ENCODE results near the gene RHBDD1.

RHBDD1 gene

DNA sequence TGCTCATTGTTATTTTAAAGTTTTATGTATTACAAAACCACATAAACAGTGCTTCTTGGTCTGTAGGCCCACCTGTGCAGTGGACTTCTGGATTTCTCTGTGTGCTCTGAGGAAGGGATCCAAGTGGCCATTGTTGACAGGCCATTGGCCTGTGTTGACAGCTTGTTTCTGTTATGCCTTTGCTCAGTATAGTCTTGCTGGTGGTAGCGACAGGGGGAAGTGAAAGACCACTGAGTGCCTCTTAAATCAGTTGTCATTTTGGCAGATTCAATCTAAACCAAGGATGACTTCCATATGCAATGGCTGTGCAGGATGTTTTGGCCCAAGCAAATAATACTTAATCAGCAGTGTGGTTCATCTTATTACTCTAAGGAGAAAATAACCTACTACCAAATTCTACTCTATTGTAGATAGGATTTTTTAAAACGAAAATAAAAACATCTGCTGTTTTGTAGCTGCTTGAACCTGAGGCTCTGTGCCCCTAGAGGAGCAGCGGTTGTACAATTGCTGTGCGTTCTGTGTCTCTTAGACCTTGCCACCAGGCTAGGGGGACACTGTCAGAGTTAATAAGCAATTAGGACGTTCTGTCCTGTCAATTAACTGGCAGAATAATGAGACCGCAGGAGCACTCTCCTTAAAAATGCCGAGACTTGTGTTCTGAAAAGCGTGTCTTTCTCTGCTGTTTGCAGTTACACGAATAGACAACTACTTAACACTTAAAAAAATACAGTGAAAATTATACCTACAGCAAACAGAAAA, 108.2 kb downstream of the RHBDD1 start:
- DNase-seq = no peak

DNA sequence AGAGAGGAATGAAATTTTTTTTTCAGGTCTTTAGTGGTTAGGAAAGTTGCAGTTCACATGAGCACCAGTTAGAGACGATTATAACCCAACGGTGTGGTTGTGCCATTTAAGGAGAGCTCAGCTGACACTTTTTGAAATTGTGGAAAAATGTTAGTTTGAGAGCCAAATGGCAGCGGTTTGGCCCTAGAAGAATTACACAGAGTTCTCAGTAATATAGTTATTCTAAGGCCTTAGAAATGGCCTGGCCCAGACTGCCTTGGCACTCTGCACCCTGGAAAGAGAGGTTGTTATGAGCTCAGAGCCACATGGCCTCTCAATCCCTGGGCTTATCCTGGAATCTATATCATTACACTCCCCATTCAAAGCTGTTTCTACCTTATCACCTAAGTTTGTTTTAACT, 117.4 kb downstream of the RHBDD1 start:
- DNase-seq = no peak

DNA sequence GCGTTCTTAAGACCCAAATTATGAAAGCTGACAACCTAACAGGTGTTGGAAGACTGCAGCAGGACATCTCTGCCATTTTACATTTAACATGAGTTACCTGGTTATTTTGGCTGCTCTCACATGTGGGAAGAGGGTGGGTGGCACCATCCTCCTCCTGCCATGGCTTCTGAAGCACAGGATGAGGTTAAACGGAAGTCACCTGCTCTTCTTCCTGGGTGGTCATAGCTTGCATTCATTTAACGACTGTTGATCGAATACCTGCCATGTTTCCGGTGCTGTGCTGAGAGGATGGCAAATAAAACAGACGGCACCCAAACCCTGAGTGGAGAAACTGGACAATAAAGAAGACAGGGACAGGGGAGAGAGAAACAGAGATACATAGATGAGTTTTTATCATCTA, 118.0 kb downstream of the RHBDD1 start:
- DNase-seq = no peak

DNA sequence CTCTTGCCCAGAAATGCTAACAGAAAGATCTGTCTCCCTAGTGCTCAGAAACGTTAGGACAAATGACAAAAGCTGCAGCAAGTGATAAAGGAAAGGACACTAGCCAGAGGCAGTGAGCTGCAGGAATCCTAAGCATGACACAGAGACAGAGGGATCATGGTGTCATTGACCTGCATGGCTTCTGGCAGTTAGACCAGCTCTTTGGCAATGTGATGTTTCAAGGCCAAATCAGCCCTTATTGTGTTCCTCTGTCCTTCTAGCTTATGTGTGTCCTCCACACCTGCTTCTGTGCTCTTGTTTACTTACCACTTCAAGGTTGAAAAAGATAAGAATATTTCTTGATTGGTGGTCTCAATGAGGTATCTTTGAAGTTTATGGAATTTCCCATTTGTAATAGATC, 120.8 kb downstream of the RHBDD1 start:
- DNase-seq = no peak

DNA sequence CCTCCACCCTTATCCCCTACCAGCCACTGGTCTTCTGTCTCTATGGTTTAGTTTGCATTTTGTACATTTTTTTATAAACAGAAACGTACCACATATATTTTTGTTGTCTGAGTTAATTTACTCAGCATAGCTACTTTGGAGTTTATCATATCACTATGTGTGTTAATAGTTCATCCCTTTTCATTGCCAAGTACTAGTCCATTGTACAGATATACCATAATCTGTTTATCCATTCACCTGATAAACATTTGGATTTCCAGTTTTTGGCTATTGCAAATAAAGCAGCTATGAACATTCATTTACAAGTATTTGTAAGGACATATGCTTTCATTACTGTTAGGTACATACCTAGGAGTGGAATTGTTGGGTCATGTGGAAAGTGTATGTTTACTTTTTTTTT, 123.6 kb downstream of the RHBDD1 start:
- DNase-seq = no peak

DNA sequence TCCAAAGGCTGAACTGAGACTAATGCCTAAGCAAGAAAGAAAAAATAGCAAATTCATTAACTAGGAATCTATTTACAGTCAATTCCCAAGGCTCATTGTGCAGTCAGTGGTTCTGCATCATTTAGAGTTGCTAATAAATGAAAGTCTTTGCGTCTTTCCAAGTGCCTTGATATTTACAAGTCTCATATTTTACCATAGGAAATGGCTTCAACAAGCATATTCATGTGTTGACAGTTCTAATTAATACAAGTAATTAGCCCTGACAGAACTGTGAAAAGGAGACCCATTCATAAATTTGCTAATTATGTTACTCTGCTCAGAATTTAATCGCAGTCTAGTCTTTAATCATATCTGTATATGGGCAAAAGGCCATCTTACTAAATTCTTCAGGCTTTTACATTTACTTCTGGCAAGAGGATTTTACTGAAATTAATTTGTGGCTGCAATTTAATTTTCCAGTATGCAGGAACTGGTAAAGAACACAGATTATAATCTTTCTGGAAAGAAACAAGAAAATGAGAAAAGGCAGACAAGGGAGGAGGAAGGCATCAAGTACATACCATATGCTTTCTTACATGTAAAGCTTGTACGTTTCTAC, 126.4 kb downstream of the RHBDD1 start:
- no peak for DNase-seq

DNA sequence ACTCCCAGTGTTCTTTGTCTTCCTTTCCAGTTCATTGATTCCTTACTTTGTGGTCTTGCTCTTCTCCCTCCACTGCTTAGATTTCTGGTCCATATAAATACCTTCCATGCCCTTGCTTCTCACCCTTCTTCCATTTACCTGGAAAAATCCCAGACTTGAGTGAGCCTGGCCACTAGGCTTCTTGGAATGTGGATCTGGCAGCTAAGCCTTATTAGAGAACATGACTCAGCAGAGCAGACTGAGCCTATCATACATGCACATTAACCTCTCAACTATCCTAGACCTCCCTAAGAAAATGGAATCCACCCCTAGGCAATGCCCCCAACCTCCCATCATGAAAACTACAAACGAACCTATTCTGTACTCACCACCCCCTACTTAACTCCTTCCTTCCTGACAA, 127.7 kb downstream of the RHBDD1 start:
- DNase-seq = no peak

DNA sequence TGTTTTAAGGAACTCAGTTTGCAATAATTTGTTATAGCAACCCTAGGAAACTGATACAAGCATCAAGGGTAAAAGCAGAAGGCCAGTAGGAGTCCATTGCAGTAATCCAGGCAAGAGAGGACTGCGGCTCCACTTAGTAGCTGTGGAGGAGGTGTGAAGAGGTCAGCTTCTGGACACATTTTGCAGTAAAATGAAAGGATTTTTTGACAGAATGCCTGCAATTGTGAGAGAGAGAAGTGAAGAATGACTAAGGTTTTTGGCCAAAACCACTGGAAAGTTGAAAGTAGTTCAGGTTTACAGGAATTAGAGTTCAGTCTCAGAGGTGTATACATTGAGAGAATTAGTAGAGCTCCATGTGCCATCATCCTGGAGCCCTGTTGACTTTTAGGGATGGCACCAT, 129.5 kb downstream of the RHBDD1 start:
- no peak for DNase-seq

DNA sequence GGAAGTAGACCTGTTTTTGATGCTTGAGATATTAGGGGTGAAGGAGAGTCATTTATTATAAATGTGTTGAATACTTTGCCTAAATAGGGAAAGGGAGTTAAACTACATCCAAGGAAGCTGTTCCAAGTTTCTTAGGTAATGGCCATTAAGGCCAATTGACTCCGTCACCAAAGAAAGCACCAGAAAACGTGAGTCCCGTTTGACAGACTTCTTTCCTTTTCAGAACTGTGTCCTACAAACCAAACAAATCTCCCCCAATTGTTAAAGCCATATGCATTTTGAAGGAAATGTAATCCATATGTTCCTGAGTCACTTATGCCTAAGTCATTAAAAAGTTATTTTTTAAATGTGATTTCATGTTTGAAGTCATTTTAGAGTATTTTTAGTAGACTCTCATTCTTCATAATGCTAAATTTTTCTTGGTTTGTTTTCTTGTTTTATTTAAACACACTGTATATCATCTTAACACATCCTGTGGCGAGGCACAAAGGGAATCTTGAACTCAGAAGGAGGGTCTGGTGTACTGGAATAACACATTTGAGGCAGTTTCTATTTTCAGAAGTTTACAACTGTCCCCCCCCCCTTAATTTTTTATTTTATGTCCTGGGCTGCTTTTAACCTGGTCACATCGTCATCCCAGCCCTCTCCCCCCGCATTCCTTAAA, 133.7 kb downstream of the RHBDD1 start:
- DNase-seq = no peak

DNA sequence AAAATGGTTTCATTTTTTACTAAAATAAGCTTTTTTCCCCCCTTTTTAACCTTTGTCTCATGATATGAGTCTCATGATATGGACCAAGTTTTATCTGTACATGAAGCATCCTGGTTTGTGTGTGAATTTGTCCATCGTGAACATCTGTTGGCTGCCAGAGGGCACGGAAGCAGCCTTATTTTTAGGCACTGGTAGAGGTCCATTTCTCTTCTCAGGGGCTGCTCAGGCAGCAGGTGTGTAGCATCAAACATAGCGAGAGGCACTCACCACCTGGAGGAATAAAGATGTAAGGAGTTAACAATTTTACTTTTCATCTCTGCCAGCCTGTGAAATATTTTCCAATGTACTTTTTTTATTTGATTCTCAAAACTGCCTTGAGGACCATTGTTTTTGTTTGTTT, 134.5 kb downstream of the RHBDD1 start:
- DNase-seq = no peak

DNA sequence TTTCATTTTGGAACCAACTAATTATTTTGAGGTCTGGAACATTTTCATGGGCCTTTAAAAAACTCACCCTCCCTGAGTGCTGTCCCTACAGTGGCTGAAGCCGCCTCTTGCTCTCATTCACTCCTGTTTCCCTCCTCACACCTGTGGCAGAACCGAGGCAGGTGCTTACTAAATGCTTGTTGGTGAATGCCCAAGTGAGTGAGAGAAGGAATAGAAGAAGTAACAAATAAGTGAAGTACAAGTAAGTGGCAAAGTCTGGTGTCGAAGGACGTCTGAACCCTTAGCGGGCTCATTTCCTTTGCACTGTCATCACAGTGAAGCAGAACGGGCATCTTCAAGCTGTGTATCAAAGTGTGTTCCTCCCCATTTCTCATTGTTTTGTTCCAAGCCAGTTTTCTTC, 135.2 kb downstream of the RHBDD1 start:
- DNase-seq = no peak

DNA sequence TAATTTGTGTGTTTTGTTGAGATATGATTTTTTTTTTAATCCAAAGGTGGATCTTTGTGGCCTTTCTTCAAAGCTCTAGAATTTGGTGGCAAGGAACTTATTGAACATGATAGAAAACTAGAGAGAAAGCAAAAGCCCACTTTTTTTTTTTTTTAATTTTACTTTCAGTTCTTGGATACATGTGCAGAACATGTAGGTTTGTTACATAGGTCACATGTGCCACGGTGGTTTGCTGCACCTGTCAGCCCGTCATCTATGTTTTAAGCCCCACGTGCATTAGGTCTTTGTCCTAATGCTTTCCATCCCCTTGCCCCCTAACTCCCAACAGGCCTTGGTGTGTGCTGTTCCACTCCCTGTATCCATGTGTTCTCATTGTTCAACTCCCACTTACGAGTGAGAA, 135.9 kb downstream of the RHBDD1 start:
- DNase-seq = no peak

DNA sequence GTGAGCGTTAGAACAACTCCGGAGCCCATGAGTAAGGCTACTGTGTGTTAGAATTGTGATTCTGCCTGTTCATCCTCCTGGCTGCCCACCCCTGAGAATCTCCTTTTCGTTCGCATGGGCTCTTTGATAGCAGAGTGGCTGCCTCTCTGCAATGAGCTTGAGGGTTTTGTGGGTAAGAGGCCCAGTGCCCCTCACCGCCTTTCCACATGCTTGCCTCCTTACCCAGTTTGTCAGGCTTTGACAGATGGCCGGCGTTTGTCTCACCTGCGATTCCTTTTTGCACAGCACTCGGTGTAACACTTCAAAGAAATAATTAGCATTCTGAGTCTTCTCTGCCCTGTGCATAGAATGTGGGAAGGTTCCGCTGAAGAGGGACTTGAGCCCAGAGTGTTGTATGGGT, 138.0 kb downstream of the RHBDD1 start:
- DNase-seq = no peak

DNA sequence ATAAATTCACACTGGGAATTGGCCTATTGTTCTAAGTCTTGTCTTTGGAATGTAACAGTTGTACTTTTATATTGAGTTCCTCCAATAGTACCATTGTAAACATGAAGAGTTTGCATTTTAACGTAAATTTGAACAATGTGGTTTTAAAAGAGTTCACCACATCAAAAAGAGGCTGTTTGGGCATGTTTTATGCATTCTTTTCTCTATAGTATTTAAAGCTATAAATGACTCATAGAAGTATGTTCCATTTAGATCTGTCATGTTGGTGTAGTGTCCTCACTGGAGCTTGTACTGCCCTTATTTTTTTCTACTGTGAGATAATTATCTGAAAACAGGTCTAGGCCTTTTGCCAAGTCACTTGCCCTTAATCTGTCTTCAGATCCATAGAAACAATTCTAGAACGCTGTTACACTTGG, 141.9 kb downstream of the RHBDD1 start:
- DNase-seq = no peak

DNA sequence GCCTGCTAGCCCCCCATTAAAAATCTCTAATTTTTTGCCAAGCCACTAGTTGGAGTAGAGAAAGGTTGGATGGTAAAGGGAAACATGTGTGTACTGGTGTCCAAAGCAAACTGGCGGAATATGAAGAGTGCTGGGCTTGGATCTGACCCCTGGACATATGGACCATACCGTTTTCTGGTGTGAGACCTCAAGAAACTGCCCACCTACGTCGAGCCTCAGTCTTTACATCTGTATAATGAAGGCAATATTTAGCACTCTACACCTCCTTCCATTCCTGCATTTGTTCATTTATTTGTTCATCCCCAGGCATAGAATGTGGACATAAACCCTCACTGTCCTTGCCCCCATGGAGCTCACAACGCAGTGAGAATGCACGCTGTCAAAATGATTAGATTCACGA, 142.4 kb downstream of the RHBDD1 start:
- no peak for DNase-seq

DNA sequence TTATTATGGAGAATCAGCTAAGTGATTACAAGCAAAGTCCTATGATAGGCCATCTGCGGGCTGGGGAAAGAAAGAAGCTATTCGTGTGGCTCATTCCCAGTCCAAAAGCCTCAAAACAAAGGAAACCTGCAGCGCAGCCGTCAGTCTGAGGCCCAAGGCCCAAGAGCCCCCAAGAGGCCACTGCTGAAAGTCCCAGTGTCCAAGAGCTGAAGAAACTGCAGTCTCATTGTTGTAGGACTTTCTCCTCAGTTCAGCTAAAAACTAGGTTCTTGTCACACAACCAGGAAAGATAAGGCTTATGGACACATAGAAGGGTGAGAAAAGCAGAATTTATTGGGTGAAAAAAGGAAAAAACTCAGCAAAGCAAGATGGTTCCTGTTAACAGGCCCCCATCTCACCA, 143.2 kb downstream of the RHBDD1 start:
- DNase-seq = no peak

DNA sequence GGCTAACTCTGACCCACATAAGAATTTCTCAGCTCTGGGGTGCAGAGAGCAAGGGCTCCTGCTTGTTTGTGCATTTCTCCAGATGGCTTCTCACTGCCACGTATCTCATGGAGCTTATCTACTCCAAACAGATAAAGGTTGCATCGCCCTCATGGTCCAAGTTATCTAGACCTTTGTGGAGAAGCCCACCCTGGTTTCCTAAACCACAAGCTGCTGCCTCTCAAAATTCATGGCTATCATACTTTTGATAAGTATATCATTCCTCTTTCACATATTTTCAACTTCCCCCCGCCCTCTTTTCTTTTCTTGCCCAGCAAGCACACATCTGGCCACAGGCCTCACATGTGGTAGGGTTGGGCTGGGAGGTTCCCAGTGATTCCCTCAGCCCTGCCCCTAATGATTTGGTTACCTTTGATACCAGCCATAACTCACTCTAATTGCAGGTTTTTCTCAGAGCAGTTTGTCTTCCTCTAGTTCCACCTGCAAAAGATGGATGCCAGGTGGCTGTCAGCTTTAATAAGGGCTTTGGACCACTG, 146.0 kb downstream of the RHBDD1 start:
- no peak for DNase-seq

DNA sequence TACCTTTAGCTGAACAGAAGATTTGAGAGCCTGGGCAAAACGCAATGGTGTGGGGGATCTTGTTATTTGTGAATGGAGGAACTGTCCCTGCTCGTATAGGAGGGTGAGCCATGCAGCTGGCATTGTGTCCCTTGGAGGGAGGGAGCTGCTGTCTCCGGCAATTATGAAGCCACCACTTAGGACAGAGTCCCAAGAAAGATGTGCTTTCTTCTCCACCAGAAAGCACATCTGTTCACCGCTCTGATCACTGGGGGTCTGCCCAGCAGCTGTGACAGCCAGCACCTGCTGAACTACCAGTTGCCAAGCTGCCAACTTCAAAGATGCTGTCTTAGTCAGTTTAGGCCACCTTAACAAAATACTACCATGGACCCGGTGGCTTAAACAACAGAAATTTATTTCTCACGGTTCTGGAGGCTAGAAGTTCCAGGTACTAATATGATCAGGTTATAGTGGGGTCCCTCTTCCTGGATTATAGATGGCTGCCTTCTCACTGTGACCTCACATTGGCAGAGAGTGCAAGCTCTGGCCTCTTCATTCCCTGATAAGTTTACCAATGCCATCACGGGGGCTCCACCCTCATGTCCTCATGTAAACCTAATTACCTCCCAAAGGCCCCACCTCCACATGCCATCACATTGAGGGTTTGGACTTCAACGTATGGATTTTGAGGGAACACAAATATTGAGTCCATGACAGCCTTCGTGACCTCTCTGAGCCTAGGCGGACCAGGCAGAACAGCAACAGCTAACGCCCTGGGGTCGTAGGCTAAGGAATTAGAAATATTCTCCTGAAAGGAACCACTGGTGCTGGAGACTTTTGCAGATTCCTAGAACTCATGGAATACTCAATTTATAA, 148.3 kb downstream of the RHBDD1 start:
- DNase-seq = no peak

DNA sequence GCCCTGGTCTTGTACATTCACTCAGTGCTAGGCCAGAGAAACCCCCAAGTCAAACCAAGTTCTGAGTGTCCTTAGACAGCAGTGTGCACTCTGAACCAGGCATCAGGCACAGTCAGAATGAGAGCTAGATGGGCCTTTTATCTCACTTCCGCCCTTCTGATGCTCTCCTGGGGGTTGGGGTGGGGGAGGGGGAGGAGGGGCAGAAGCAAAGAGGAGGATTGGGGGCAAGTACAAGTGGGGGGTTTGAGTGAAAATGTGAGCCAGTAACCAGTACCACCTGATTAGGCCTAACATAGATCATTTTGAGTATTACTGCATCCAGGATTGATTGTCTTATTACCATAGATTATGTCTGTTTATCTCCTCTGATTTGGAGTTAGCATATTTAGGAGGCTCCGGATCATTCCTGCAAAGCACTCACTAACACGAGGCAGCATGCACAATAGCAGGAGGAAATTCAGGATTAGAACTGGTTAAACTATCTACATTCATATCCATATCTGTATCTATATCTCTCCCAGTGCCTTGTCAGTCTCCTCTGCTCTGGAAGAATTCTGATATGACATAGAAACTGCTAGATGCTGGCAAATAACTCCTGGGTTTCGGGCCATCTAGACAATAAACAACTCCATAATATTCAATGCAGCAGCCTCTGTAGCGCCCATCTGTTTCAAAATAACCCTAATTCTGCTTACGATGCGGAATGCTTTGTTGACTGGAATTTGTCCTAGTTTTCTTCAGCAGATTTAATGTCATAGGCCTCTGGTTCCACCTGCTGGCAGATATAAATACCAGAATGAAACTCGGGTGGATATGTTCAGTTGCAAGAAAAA, 149.1 kb downstream of the RHBDD1 start:
- DNase-seq = peak; percentile 9

DNA sequence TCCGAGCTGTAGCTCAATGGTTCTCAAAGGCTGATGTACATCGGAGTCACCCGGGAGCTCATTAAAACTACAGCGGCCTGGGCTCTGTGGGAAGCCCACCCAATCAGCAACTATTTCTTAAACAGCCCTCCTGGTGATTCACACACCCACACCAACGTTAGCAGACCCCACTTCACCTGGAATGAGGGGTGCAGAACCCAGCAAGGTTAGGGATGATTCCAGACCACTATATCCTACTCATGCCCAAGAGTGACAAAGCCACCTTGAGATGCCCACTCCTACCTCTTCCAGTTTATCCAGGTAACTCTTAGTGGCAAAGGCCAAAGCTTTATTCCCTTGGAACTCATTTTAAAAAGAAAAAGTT, 149.7 kb downstream of the RHBDD1 start:
- DNase-seq = no peak

DNA sequence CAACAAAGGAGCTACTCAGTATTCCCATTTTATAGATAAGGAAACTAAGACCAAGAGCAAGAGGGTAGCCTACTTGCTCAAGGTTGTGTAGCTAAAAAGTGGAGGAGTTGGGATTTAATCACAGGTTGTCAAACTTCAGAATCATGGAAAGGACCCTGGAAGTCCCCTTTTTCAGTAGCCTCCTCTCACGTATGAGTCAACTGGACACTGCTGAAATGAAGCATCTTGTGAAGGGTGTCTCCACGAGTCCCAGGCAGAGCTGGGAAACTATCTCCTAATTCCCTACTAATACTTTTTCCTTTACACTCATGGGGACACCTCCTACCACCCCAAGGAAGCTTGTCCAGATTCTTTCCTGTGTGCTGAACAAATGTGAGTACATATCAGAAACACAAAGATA, 155.8 kb downstream of the RHBDD1 start:
- DNase-seq = no peak

DNA sequence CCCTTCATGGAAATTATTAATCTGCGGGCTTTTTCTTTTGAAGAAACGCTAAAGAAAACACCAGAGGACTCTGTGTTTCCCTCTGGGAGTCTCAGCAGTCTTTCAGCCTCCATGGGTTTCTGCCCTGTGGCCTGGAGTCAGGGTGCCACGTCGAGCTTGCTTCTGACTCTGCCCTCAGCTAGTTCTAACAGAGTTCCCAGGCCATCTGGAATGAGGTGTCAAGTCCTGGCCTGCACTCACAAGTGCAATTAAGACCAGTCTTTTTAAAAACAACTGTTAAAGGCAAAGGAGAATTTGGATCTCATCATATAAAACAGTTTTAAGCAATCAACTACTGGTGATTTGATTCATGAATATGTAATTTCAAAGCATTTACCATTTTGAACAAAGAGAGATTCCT, 157.3 kb downstream of the RHBDD1 start:
- no peak for DNase-seq

Data from activated CD4-positive, alpha-beta T cell treated with anti-CD3 and anti-CD28 coated beads, Interleukin-2, amount 50 U/mL, for 1 hour (primary cell).